HG03095 (cell line): ENCODE results near the gene GMCL2.

Source experiments
- ATAC-seq: cut with Tn5 transposase; IDR thresholded peaks from one replicate; pipeline ENCODE4 v1.9.1; 2021; ENCODE audit warnings: moderate library complexity; ENCODE audit not compliant: unreplicated experiment

Gene GMCL2

GRCh38 chr5:178147406-178147805 lies 39.8 kb downstream of the GMCL2 start:
- ATAC-seq: no peak

- peak; percentile 56 for ATAC-seq
Measured at GRCh38 chr5:178145965-178146820, 41.0 kb downstream of the GMCL2 start.

GRCh38 chr5:178143901-178144300 lies 43.3 kb downstream of the GMCL2 start:
- no peak for ATAC-seq

GRCh38 chr5:178143246-178143645 lies 43.9 kb downstream of the GMCL2 start:
- no peak for ATAC-seq

DNA sequence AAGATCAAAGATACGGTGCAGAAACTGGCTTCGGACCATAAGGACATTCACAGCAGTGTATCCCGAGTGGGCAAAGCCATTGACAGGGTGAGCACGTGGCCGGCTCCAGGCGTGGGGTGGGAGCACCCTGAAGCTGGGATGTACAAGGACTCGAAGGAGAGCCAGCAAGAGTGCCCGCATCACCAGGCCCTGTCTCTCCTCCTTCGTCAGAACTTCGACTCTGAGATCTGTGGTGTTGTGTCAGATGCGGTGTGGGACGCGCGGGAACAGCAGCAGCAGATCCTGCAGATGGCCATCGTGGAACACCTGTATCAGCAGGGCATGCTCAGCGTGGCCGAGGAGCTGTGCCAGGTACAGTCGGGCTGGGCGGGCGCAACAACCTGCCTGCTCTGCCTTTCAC lies 44.5 kb downstream of the GMCL2 start:
- ATAC-seq: no peak

- ATAC-seq: no peak
Measured at GRCh38 chr5:178141550-178141949, 45.6 kb downstream of the GMCL2 start.

- ATAC-seq: no peak
Measured at GRCh38 chr5:178137991-178138390, 49.2 kb downstream of the GMCL2 start.

- ATAC-seq: no peak
Measured at GRCh38 chr5:178136990-178137389, 50.2 kb downstream of the GMCL2 start.
